GM12892 (cell line): ENCODE data around the gene NOC2L.

ENCODE experiments used
- POLR2A ChIP-seq: IDR thresholded peaks from 2 replicates; pipeline ENCODE4 v1.6.1; 2011; ENCODE audit warnings: low read depth, low read length, control low read depth
- POLR2AphosphoS5 ChIP-seq: IDR thresholded peaks from 2 replicates; pipeline ENCODE4 v1.6.1; 2011; ENCODE audit warnings: low read depth, low read length, control low read depth

DNA sequence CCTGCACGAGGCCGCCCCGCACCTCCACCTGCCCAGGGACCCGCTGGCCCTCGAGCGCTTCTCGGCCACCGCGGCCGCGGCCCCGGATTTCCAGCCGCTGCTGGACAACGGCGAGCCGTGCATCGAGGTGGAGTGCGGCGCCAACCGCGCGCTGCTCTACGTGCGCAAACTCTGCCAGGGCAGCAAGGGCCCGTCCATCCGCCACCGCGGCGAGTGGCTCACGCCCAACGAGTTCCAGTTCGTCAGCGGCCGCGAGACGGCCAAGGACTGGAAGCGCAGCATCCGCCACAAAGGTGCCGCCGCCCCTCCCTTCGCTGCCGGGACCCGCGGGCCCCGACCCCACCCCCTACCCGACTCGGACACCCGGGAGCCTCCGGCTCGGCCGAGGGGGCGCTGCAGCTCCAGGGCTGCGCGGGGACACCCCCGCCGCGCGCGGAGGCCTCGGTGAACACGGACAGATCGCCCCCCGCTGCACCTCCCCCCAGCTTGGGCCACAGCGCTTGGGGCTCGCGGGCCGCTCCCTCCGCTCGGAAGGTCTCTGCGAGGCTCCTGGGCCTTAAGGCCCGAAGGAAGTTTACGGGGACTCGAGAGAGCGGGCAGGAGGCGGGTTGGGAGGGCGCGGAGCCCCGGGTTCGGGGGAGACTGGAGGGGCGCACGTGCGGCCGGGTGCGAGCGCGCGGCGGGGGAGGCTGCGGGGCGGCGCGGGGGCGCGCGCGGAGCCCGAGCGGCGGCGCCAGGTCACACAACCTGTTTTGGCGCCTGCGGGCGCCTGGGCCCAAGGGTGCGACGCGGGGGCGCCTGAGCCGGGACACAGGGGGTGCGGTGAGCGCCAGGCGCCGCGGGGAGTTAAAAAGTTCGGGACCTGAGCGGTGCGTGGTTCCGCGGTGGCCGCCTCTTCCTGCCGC lies 34.1 kb downstream of the NOC2L start:
- TF ChIP-seq POLR2AphosphoS5 (no peak), POLR2A (no peak)
